Hepatocyte (in vitro differentiated cells): ENCODE results near the gene SLC44A5.

Experiments used
- CTCF ChIP-seq: fragments of 200-600 bp; sonication (generic); IDR thresholded peaks from 2 replicates; pipeline ENCODE4 v1.5.1; 2016; ENCODE audit warnings: antibody characterized with exemption, mild to moderate bottlenecking; ENCODE audit not compliant: poor library complexity
- EZH2 ChIP-seq: fragments of 200-600 bp; sonication (generic); IDR thresholded peaks from 2 replicates; pipeline ENCODE4 v1.6.1; 2016; ENCODE audit warnings: antibody characterized with exemption, mild to moderate bottlenecking, borderline replicate concordance
- EZH2phosphoT487 ChIP-seq: fragments of 200-600 bp; sonication (generic); IDR thresholded peaks from one replicate; pipeline ENCODE4 v1.6.1; 2018; ENCODE audit warnings: antibody characterized with exemption, mild to moderate bottlenecking, low read depth, moderate library complexity; ENCODE audit not compliant: unreplicated experiment, severe bottlenecking

GRCh38 chr1:75328691-75329090 lies 282.2 kb downstream of the SLC44A5 start:
- TF ChIP-seq CTCF (no peak), EZH2phosphoT487 (no peak), EZH2 (no peak)
